HPDE6-E6E7 (cell line): ENCODE measurements around the gene MRPS25.
A peak's percentile ranks its signal among the peaks of the same experiment; 100 is the strongest.

ENCODE experiments used
- DNase-seq: peaks from one replicate; pipeline ENCODE4 v3.0.0; 2011; ENCODE audit warnings: missing footprints; ENCODE audit errors: extremely low spot score

MRPS25 gene

DNA sequence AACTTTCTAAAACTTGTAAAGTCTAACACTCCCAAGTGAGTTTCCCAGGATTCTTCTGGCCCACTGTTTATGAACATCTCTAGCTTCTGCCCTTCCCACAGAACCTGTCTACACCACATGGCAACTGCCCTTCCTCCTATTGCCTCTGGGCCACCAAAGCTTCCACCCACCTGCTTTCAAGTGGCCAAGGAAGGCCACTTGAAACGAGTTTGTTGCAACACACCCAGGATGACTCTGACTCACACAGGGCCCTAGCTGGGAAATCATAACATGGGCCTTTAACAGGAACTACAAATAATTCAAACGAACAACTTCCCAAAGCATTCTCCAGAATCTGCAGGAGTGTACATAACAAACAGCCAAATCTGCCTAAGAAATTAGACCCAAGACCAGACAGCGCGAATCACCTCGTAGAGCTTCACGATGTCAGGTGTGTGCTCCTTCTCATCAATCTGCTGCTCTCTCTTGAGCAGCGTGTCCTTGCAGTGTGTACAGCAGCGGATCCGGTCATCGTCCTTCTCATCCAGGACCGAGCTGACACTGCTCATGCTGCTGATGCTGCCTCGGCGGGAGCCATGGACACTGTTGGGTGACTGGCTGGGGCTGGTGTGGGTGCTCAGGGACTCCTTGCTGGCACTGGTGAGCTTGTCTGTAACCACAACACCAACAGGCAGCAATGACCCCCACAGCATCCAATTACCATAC, 17.0 kb upstream of the MRPS25 start:
- DNase-seq: no peak

DNA sequence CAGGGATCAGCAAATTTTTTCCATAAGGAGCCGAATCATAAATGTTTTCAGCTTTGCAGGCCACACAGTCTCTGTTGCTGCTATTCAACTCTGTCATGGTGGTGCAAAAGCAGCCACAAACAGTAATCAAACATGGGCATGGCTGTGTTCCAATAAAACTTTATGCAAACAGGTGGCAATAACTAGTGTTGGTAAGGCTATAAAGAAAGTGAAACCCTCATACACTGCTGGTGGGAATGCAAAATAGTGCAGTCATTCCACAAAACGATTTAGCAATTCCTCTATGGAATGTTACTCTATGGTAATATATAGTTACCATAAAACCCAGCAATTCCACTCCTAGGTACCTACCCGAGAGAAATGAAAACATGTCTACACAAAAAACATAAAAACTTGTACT, 14.0 kb upstream of the MRPS25 start:
- DNase-seq: no peak

- no peak for DNase-seq
Measured at GRCh38 chr3:15074500-15074899, 9.4 kb upstream of the MRPS25 start.

- DNase-seq: no peak
Measured at GRCh38 chr3:15071699-15072098, 6.6 kb upstream of the MRPS25 start.

DNA sequence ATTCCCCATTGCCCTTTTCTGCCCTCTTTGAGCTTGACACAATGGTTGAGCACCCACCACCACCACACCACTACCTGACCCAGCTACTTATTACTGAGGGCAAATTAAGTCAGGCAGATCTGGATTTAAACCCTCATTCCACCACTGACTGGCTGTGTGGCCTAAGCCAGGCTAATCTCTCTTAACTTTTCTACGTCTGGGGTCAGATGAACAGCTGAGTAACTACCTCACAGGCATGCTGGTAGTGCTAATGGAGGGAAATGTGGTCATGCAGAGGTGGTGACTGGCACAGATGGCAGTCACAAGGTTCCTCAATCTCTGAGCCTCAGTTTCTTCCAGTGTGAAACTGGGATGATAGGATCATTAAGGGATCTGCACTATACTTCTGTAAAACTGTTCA, 4.3 kb upstream of the MRPS25 start:
- DNase-seq: no peak

DNA sequence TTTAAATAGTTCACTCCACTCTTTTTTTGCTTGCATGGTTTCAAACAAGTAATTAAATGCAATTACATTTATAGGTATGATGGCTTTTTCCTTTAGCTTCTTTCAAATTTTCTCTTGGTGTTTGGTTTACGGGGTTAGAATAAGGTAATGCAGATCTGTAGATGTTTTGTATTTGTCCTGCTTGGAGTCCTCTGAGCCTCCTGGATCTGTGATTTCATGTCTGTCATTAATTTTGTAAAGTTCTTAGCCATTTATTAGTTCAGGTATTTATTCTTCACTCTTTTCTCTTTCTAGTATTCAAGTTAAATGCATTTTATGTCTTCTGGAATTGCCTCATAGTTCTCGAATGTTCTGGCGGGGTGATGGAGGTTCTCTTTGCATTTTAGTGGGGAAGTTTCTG, 1.4 kb upstream of the MRPS25 start:
- no peak for DNase-seq

- no peak for DNase-seq
Measured at GRCh38 chr3:15065550-15066007, 464 bp upstream of the MRPS25 start.

- DNase-seq: no peak
Measured at GRCh38 chr3:15064299-15064834, 748 bp downstream of the MRPS25 start.

- no peak for DNase-seq
Measured at GRCh38 chr3:15063656-15064286, 1.3 kb downstream of the MRPS25 start.

GRCh38 chr3:15063238-15063637, 1.9 kb downstream of the MRPS25 start:
- DNase-seq: no peak

- DNase-seq: no peak
Measured at GRCh38 chr3:15060029-15060428, 5.1 kb downstream of the MRPS25 start.

GRCh38 chr3:15056676-15057404, 8.3 kb downstream of the MRPS25 start:
- DNase-seq: no peak

- DNase-seq: no peak
Measured at GRCh38 chr3:15055019-15055557, 10.0 kb downstream of the MRPS25 start.

DNA sequence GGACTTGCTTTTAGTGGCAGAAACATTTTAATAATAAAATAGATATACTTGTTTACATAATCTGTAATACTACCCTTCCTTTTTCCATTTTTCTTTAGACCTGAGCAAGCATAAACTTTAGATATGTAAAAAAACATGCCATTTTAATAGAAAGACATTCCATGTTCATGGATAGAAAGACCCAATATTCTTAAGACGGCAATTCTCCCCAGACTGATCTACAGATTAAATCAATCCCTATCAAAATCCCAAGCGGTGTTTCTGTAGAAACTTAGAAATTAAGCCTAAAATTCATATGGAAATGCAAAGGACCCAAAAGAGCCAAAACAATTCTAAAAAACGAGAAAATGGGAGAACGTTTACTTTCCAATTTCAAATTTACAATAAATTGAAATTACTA, 11.6 kb downstream of the MRPS25 start:
- DNase-seq: no peak

DNA sequence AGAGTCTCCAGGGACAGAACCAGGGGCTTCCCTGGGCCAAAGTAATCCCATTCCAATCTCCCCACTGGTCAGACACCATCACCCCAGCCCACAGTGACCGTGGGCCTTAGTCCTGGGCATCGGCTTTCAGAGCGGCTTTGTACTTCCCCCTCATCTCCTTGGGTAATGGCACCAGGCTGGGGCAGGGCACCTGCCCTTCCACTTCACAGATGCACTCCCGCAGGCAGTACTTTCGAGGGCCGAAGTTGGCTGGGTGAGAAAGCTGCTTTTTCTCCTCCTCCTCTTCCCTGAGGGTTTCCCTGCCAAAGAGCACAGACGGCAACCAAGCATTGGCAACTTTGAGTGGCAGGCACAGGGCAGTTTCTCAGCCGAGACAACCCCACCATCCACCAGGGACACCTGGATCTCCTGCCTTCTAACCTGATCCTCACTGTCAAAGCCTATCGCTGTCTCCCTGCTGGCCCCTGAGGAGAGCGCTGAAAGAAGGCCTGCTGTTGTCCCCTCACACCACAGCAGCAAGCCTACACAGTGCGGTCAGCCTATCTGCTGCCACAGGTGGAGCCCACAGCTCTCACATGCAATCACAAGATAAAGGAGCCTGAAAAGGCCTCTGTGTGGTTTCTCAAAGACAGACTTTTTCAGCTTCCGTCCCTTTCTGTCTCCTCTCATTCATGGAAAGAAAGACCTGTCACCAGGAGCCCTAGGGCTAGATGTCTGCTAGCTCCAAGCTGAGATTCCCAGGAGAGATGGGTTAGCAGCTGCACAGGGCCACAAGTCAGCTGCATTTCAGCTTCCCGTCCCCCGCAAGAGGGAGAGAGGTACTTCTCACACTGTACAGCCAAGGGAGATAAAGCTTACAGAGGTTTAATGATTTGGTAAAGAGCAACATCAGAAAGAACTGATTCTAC, 12.5 kb downstream of the MRPS25 start:
- no peak for DNase-seq

GRCh38 chr3:15051531-15051930, 13.6 kb downstream of the MRPS25 start:
- peak; percentile 25 for DNase-seq

GRCh38 chr3:15050405-15051092, 14.6 kb downstream of the MRPS25 start:
- no peak for DNase-seq

GRCh38 chr3:15049584-15049983, 15.5 kb downstream of the MRPS25 start:
- no peak for DNase-seq

GRCh38 chr3:15045667-15046066, 19.4 kb downstream of the MRPS25 start:
- no peak for DNase-seq

DNA sequence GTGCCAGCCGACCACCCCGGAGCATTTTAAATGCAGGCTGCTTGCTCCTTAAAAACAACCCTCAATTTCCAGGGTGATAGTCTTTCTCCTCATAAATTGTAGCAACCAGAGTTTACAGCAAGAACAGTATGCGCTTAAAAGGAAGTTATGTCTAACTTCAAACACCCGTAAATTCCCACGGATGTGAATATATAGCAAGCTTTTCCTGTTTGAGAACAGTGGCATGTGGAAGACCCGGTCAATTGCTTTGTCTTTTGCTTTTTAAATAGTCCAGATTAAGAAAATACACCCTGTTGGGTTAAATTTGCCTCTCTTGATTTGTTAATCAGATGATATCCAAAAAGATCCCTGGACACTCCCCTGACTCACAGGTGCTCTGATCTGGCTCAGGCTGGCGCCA, 20.8 kb downstream of the MRPS25 start:
- no peak for DNase-seq
